ENCODE measurements around the gene DOCK3. TPM values are rescaled to one million over a fixed set of nuclear protein-coding genes. Genes with fewer than 3 reads are reported as not detected.

The DOCK3 gene
- total and polyA plus RNA-seq, 2 of the 4 experiments (the other 2 are of a cell fraction) = under 0.01 to 0.12 TPM

- Histone ChIP-seq H3K79me1 (ENCODE audit: low read depth in 1 of 2, low read length in 2 of 2) (no peaks in the 10 kb centered on the region), H4K20me1 (ENCODE audit: insufficient read depth, low read length) (no peaks in the 10 kb centered on the region), H2BK20ac (ENCODE audit: low read depth, low read length) (no peak overlapping the region), H3K36me3 (ENCODE audit: control insufficient read depth, insufficient read depth, low read length) (no peaks in the 10 kb centered on the region), H3K9me3 (ENCODE audit: control insufficient read depth, insufficient read depth, low read length) (no peaks in the 10 kb centered on the region; the same call in 1 of the 2 replicates), H2AK5ac (ENCODE audit: low read depth, low read length) (no peak overlapping the region), H3K4me2 (ENCODE audit: low read depth, low read length) (no peak overlapping the region), H3K4ac (ENCODE audit: low read depth, low read length) (no peak overlapping the region), H4K91ac (ENCODE audit: insufficient read depth, low read depth, low read length) (no peak overlapping the region), H3K27me3 (ENCODE audit: control insufficient read depth, insufficient read depth, low read length) (no peaks in the 10 kb centered on the region), H3K9me1 (ENCODE audit: insufficient read depth, low read length) (no peaks in the 10 kb centered on the region), H2BK15ac (ENCODE audit: low read depth, low read length) (no peak overlapping the region), H3K18ac (ENCODE audit: low read depth, low read length) (no peak overlapping the region), H3K9ac (ENCODE audit: low read depth, low read length) (no peak overlapping the region), H3K4me1 (ENCODE audit: control insufficient read depth, insufficient read depth, low read length) (no peaks in the 10 kb centered on the region), H2BK5ac (ENCODE audit: low read depth, low read length, poor library complexity, severe bottlenecking) (no peak overlapping the region), H3K23ac (ENCODE audit: low read depth, low read length) (no peak overlapping the region), H3K4me3 (ENCODE audit: insufficient read depth, low read depth, low read length) (no peak overlapping the region), H2AK9ac (replicated peaks; ENCODE audit: low read depth, low read length, poor library complexity) (no peak overlapping the region), H4K8ac (ENCODE audit: low read depth in 2 of 2, low read length in 2 of 2) (no peak overlapping the region), H3K27ac (ENCODE audit: insufficient read depth, low read length) (no peak overlapping the region), H2AFZ (replicated peaks; ENCODE audit: low read length, poor library complexity) (no peak overlapping the region), H2BK120ac (ENCODE audit: low read depth, low read length) (no peak overlapping the region), H4K5ac (ENCODE audit: low read depth, low read length) (no peak overlapping the region), H3K14ac (replicated peaks; ENCODE audit: low read depth, low read length) (no peak overlapping the region), H3K56ac (ENCODE audit: extremely low read depth, insufficient read depth, low read length) (no peak overlapping the region)
- ChIA-PET CTCF (no interaction called here), POLR2A (ENCODE audit: unreplicated experiment) (no interaction called here)
- in situ Hi-C loops (cut with MboI; ENCODE audit: low sequenced_read_pairs) = no loop called here
- TF ChIP-seq USF2 (IDR thresholded peaks at IDR 0.05; ENCODE audit: low read depth, low read length) = no peak
- intact Hi-C loops (cut with micrococcal nuclease) = no loop called here
- DNase-seq (no peak), ATAC-seq (ENCODE audit: low read depth) (no peak)
- no TSS peak for BruUV-seq (replicated peaks)
- dilution Hi-C loops (cut with HindIII; ENCODE audit: low sequenced_read_pairs, unreplicated experiment) = no loop called here
- WGBS, 2 experiments (ENCODE audit: extremely low coverage in 2 of 2, insufficient read length in 1 of 2) = no CpG with 5 or more reads among the region's 2 CpGs
Measured at GRCh38 chr3:51245867-51246266, 571.1 kb downstream of the DOCK3 start.

All from IMR-90 (cell line).